ENCODE results near the gene PRKCQ.

- no peak for TF ChIP-seq CTCF (conservative IDR thresholded peaks at IDR 0.05)
- TF ChIP-seq EZH2 (IDR thresholded peaks at IDR 0.05; ENCODE audit: low read depth) = no peak
These were observed 40.2 kb downstream of the PRKCQ start for GRCh38 chr10:6539833-6540232.
